GM10847 (cell line): Measurements from ENCODE around the gene PPP2R2C.

Experiments used
- POLR2A ChIP-seq: IDR thresholded peaks from 2 replicates; pipeline ENCODE4 v1.6.1; 2011; ENCODE audit not compliant: insufficient read length; ENCODE audit errors: extremely low read depth

PPP2R2C gene

DNA sequence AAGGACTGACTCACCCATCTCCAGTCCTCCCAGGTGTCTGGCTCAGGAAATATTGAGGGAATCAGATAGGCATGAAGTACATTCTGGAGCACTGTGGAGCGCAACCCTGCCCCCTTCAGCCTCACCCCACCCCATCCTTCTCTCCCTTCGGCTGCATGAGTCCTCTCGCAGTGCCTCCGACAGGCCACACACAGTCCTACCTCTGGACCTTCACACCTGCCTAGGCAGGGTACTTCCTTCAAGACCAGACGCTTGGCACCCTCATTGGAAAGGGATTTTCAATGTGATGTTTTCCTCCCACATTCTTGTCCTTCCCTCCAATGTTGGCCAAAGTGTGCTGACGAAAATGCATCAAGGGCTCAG lies 26.8 kb upstream of the PPP2R2C start:
- TF ChIP-seq POLR2A = no peak

DNA sequence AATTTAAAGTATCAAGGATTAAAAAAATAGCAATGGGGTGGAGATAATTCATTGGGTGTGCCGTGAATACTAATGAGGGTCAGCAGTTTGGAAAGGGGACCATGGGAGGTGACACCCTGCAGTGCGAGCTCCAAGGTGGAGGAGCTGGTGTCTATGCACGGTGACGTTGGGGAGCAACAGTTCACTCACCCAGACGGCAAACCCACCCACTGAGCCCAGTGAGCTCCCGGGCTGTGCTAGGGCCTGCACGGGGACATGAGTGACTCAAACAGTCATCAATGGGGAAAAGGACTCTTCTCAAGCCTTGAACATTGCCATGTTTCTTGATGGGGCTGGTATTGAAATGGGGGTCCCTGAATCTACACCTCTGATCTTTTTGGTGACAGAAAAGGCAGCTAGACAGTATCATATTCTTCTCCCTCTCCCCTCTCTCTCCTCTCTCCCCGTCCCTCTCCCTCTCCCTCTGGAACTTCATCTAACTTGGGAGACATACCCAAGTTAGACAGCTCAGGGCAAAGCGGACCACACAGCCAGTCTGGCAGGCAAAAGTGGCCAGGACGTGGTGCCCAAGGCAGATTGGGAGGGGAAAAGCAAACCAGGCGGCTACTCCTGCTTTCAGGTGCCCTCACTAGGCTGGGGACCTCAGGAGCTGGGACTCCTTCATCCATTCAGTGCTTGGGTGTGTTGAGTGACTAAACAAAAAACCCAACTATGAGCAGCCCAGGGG lies 26.3 kb upstream of the PPP2R2C start:
- TF ChIP-seq POLR2A = no peak

DNA sequence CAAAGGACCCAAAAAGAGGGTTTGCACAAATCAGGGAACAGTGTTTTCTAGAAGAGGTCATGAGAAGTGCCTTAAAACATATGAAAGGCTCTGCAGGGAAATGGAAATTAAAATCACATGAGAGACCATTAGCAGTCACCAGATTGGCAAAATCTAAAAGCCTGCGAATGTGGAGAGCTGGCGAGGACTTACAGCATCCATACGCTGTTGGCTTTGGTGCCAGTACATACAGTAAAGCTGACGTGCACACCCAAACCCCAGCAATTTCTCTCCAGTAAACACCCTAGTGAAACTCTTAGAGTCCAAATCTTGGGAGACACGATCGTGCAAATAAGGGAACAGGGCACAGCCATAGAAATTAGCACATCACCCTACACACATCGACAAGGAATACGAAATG lies 25.4 kb upstream of the PPP2R2C start:
- TF ChIP-seq POLR2A = no peak

DNA sequence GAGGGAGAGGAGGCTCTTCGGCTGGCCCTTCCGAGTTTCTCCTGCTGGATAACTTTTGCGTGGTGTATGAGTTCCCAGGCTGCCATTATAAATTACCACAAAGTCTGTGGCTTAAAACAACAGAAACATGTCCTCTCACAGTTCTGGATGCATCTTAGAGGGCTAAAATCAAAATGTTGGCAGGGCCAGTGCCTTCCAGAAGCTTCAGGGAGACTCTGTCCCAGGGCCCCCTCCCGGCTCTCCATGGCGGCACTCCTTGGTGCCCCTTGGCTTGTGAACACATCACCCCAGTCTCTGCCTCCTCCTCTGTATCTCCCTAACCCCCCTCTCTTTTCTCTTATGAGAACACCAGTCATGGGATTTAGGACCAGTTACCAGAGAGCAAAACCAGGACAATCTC lies 23.3 kb upstream of the PPP2R2C start:
- no peak for TF ChIP-seq POLR2A

DNA sequence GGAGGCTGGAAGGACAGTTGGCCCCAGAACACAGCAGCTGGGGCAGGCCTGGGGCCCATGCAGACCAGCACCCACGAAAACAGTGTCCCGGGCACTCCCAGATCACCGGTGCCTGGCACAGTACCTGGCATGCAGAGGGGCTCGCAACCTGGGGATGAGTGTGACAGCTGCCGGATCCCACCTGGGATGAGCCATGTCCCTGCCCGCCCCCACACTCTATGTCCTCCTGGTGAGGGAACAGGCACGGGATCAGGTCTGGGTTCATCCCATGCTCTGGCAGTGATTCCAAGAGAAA lies 22.8 kb upstream of the PPP2R2C start:
- TF ChIP-seq POLR2A = no peak

DNA sequence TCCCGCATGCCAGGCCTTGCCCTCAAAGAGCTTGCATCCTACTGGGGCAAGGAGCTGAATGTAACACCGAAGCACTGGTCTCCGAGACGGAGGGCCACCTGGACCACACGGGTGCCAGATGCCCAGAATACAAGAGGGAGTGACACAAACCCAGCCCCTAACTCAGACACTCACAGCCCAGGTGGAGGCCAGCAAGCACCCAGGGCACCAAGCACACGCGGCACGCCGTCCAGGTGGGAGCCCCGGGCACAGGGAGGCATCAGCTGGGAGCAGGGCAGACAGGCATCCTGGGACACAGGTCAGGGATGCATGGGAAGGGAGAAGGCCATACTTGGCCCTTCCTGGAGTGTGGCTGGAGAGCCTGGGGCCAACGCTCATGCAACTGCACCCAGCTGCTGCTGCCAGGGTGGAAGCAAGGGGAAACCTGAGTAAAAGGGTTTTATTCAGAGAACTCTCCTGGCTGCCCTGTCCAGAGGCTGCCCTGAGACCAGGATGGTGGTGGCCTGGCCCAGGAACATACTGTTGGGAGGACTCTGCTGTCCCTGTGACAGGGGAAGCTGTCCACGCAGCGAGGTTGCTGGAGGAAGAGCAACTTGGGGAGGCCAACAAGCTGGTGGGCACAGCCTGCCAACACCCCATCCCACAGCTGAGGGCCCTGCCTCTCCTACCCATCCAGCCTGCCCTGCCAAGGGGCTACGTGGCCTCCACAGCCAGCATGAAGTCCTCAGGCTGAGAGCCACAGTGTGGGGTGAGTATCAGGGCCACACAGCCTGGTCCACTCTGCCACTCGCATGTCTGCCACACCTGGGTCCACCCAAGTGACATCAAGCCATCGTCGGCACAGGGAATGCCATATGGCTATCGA lies 22.2 kb upstream of the PPP2R2C start:
- TF ChIP-seq POLR2A = no peak

DNA sequence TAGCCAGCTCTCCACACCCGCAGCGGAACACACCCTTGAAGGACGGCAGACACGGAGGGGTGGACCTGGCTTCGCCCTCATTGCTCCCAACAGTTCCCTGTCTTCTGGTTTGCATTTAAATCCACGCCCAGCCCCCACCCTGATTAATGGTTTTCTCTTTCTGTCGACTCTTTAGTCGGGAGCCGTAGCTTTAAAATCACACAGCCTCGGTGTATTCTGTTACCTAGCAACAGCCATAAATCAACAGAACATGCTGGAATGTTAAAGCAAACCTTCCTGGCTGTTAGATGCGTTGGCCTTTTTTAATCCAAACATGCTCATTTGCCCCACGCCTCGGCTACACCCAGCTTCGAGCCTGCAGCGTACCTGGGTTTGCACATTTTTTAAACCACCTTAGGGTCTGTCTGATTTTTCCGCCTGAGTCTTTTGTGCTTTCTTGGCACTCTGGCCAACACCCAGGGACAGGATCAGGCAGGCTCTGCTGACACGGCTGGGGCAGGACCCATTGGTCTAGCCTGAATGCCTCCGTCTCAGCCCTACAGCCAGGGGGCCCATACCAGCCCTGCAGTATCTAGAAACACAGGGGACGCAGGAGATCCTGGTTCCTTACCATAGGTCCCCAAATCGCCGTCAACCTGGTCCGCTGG lies 21.4 kb upstream of the PPP2R2C start:
- TF ChIP-seq POLR2A = no peak

DNA sequence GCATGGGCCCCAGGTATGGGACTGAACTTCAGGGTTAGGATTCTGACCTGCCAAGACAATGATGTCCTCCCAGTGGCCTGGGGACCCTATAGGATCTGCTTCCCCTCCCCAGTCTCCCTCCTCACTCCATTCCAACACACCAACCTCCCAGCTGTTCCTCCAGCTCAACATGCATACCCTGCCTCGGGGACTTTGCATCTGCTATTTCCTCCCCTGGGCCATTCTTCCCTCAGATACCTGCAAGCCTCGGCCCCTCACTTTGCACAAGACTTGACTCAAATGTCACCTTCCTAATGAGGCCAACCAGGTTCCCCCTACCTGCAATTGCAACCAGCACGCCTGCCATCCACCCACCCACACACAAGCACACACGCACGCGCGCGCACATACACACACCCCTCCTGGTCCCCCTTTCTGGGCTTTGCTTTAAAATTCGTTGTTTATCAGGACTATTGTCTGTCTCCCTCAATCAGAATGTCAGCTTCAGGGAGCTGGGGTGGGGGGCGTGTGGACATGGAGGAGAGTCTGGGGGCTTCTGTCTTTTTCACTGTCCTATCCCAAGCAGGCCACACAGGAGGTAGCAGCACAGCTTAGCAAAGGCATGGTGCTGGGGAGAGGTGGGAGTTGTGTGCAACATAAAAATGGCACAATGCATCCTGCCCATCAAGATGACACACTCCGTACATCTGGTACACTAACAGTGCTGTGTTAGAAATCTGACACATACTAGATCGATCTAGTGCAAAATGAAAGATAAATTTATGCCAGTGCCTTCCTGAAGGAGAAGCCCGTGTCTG lies 20.6 kb upstream of the PPP2R2C start:
- no peak for TF ChIP-seq POLR2A

DNA sequence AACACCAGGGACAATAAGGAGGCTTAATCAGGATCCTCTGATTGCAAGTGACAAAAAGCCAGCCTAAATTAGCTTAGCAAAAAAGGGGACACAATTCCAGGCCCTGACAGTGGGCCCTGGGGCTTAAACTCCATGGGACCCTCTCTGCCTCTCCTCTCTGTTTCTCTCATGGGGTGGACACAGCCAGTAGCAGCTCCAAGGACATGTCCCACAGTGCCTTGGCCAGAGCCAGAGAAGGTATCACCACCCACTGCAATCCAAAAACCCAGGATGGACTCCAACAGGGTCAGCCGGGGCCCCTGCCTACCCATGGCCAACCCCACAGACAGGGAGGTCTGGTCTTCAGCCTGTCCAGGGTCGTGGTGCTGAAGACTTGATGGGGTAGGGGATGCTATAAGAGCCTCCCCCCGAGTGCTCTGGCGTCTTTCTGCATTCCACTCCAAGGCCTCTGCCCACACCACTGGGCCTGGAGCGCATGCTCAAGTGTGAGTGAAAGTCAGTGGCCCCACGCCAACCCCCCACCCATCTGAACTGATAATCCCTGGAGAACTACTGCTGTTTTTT lies 19.7 kb upstream of the PPP2R2C start:
- TF ChIP-seq POLR2A = no peak

DNA sequence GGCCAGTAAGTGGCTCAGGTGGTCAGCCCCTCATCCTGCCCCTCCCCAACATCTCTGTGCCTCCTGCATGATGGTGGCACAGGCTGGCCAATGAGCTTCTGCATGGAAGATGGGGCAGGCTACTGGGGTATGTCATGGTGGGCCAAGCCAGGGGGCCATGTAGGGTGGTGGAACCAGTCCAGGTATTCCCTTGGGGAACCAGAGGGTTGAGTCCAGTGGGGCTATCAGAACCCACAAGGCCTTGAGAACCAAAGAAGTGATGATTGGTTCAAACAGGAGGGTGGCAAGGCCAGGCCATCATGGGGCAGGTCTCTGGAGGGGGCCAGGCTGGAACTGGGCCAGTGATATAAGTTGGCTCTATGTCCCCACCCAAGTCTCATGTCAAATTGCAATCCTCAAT lies 18.8 kb upstream of the PPP2R2C start:
- TF ChIP-seq POLR2A = no peak

DNA sequence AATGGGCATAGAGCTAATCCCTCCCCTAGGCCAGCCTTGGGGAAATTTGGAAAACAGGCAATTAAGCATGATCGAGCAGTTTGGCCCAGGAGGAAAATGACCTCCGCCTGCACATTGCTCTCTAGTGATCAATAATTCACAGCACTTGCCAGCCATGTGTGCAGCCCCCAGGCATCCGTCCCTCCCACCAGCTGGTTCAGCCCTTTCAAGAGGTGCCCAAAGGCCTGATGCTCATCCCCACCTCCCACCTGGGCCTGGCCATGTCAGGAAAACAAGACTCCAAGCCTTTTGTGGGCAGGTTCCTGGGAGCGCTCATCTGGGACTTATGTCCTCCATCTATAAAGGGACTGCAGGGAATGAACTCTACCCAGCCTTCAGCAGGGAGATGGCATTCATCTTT lies 17.5 kb upstream of the PPP2R2C start:
- no peak for TF ChIP-seq POLR2A

DNA sequence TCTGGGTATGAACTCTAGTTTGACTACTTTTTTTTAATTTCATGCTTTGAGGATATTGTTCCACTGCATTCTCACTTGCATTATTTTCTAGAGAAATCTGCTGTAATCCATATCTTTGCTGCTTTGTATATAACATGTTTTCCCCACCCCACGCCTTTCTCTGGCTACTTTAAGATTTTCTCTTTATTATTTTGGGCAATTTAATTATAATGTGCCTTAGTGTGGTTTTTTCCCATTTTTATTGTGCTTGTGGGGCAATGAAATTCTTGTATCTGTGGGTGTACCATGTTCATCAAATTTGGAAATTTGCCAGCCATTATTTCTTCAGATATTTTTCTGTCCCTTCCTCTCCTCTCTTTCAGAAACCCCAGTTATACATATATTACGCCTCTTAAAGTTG lies 15.1 kb upstream of the PPP2R2C start:
- no peak for TF ChIP-seq POLR2A

DNA sequence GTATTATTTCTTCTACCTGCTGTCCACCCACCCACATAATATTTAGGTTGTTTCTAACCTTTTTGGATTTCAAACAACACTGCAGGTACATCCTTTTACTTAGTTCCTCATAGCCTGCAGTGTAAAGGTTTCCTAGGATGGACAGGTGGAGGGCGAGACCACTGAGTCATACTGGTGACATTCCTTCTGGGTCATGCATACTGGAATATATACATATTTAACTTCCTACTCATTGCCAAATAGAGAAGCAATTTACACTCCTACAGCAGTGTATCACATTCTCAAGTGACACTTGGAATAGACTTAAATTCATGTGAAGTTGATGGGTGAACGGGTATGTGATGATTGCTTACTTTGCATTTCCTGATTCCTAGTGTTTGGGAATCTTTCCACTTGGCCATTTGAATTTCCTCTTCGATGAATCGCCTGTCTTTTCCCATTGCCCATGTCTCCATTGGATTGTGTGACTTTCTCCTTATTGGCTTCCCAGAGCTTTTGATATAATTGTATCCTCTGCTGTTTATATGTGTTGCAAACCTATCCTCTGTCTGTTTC lies 8.2 kb upstream of the PPP2R2C start:
- TF ChIP-seq POLR2A = no peak

DNA sequence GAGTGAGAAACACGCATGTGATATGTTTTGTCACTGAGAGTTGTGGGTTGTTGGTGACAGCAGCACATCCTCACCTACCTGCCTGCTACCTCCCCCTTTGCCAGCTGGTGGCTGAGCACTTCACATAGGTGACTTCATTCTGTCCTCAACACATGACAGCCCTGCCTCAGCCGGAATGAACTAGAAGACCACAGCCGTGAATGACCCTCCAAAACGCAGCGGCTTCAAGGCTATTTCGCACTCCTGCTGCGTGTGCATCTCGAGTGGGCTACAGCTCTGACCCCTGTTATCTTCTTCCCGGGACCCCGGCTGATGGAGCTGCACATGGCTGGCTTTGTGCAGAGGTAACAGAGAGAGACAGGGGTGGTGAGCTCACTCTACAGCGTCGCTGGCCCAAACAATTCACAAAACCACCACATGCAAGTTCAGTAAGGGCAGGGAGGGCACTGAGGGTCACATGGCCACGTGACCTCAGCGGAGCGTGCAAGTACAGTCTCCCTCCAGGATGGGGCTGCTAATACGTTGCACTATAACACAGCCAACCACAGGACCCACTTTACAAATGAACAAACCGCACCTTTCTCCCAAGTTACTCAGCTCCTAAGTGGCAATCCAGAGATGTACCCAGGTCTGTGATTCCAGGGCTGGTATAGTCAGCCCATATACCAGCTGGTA lies 6.3 kb upstream of the PPP2R2C start:
- TF ChIP-seq POLR2A = no peak
